Activated CD8-positive, alpha-beta T cell treated with anti-CD3 and anti-CD28 coated beads, Interleukin-2, amount 10 ng/mL, durations not matched to agents 7 days and 5 days (primary cell): ENCODE measurements around the gene C2. TPM values are rescaled to one million over a fixed set of nuclear protein-coding genes. Genes with fewer than 3 reads are reported as not detected.
"Not testable (repeated sequence)": the region's sequence is repeated elsewhere in the genome, so short reads cannot be mapped to it uniquely, and the experiment has no call there.

ENCODE experiments used
- ATAC-seq: fragments of 150-1000 bp; cut with Tn5 transposase; one replicate; pipeline ENCODE4 v1.10.0; 2021; ENCODE audit warnings: moderate library complexity
- CTCF ChIA-PET: fragments of 350-600 bp; sonication (Branson Sonifier 250); formaldehyde crosslinking; loops from one replicate; lab custom pipeline; 2021; ENCODE audit warnings: antibody characterized with exemption; lab: Charles Lee
- POLR2A ChIA-PET: fragments of 350-600 bp; sonication (Branson Sonifier 250); formaldehyde crosslinking; loops from one replicate; lab custom pipeline; 2021; ENCODE audit warnings: antibody characterized with exemption; lab: Charles Lee
- DNase-seq: peaks from one replicate; pipeline ENCODE4 v3.0.0-alpha.2; 2020
- H3K27ac Mint-ChIP-seq: one replicate; pipeline ENCODE4 v1.8.0; 2021; ENCODE audit warnings: mild to moderate bottlenecking, mixed read lengths
- H3K27me3 Mint-ChIP-seq: one replicate; pipeline ENCODE4 v1.8.0; 2021; ENCODE audit warnings: low read depth, mixed read lengths
- H3K36me3 Mint-ChIP-seq: one replicate; pipeline ENCODE4 v1.8.0; 2021; ENCODE audit warnings: low read depth, mixed read lengths
- H3K4me1 Mint-ChIP-seq: one replicate; pipeline ENCODE4 v1.8.0; 2021; ENCODE audit warnings: low read depth, mixed read lengths
- H3K4me3 Mint-ChIP-seq: one replicate; pipeline ENCODE4 v1.8.0; 2021; ENCODE audit warnings: mild to moderate bottlenecking, mixed read lengths
- H3K9me3 Mint-ChIP-seq: one replicate; pipeline ENCODE4 v1.8.0; 2022; ENCODE audit warnings: mixed read lengths; ENCODE audit not compliant: insufficient read depth
- microRNA-seq: library from miRNA; unstranded; fragments of <30 nt; microRNA quantifications from one replicate; pipeline ENCODE4 v1.2.0, GENCODE V29; 2022
- total RNA-seq, 2 experiments: library from RNA; stranded (reverse); gene quantifications; one replicate each; pipeline ENCODE4 v1.2.3, GENCODE V29; 2021

Gene C2
- total RNA-seq, 2 experiments from 2014 or later: 0.26 to 0.87 TPM

DNA sequence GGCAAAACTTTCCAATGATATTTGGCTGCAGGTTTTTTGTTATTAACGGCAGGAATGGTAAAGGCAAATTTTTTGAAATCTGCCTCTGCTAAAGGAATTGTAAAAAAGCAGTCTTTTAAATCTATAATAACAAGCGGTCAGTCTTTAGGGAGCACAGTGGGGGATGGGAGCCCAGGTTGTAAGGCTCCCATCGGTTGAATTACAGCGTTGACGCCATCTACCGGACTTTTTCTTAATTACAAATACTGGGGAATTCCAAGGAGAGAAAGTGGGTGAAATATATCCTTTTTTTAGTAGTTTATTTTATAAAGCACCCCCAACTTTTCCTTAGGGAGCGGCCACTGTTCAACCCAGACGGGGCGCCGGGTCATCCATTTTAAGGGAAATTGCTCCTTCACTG lies 61.8 kb downstream of the C2 start:
- H3K9me3 Mint-ChIP-seq, POLR2A ChIA-PET, H3K36me3 Mint-ChIP-seq, H3K27me3 Mint-ChIP-seq, DNase-seq, ATAC-seq, CTCF ChIA-PET, H3K27ac Mint-ChIP-seq, H3K4me1 Mint-ChIP-seq, H3K4me3 Mint-ChIP-seq: not testable (repeated sequence)

- DNase-seq, ATAC-seq, H3K9me3 Mint-ChIP-seq, CTCF ChIA-PET, H3K36me3 Mint-ChIP-seq, H3K4me3 Mint-ChIP-seq, H3K27ac Mint-ChIP-seq, H3K4me1 Mint-ChIP-seq, POLR2A ChIA-PET, H3K27me3 Mint-ChIP-seq: not testable (repeated sequence)
Measured at GRCh38 chr6:31994421-31994820, 66.9 kb downstream of the C2 start.

Small RNA genes within 50 kb of the gene (microRNA-seq; reads per million reads assigned to microRNA genes)
- gene MIR1236: not detected

Other genes starting within 250 kb of the C2 start
- gene LY6G5C, start 246.7 kb upstream of the C2 start, total RNA-seq: 1 to 10 TPM; 4.3 to 5.5 TPM
- 10 to 100 TPM; 52.1 to 55.4 TPM for gene ABHD16A, start 224.4 kb upstream of the C2 start, total RNA-seq
- not detected for gene LY6G6F, start 220.9 kb upstream of the C2 start, total RNA-seq
- gene LY6G6D, start 212.4 kb upstream of the C2 start, total RNA-seq: not detected
- under 1 TPM in 1 of 2 experiments, not detected in 1; 0.26 TPM for gene LY6G6C, start 206.0 kb upstream of the C2 start, total RNA-seq
- gene MPIG6B, start 204.3 kb upstream of the C2 start, total RNA-seq: under 1 TPM; 0.71 to 0.91 TPM
- 10 to 100 TPM; 31.9 to 33.7 TPM for gene DDAH2, start 198.4 kb upstream of the C2 start, total RNA-seq
- 100 to 1,000 TPM; 617 to 651 TPM for gene CLIC1, start 191.2 kb upstream of the C2 start, total RNA-seq
- 10 to 100 TPM; 64.8 to 73.6 TPM for gene MSH5, start 187.7 kb upstream of the C2 start, total RNA-seq
- gene SAPCD1, start 165.1 kb upstream of the C2 start, total RNA-seq: 10 to 100 TPM; 14.3 to 15.4 TPM
- gene VWA7, start 150.4 kb upstream of the C2 start, total RNA-seq: 1 to 10 TPM; 6.4 to 6.6 TPM
- 100 to 1,000 TPM; 114 to 115 TPM for gene VARS1, start 132.0 kb upstream of the C2 start, total RNA-seq
- gene LSM2, start 120.8 kb upstream of the C2 start, total RNA-seq: 100 to 1,000 TPM; 123 to 128 TPM
- gene HSPA1L, start 112.4 kb upstream of the C2 start, total RNA-seq: 1 to 10 TPM; 3.0 to 3.1 TPM
- gene HSPA1A, start 112.2 kb upstream of the C2 start, total RNA-seq: 10 to 100 TPM; 75.6 to 75.7 TPM
- gene HSPA1B, start 100.0 kb upstream of the C2 start, total RNA-seq: 10 to 100 TPM; 84.6 to 87.1 TPM
- gene NEU1, start 64.9 kb upstream of the C2 start, total RNA-seq: 10 to 100 TPM; 16.5 to 17.8 TPM
- under 1 TPM in 1 of 2 experiments, not detected in 1; 0.39 TPM for gene SLC44A4, start 48.7 kb upstream of the C2 start, total RNA-seq
- gene EHMT2, start 30.0 kb upstream of the C2 start, total RNA-seq: 10 to 100 TPM; 70.1 to 72.3 TPM
- 1 to 10 TPM; 1.6 to 1.8 TPM for gene ZBTB12, start 25.6 kb upstream of the C2 start, total RNA-seq
- gene CFB, start 18.4 kb downstream of the C2 start, total RNA-seq: under 1 TPM in 1 of 2 experiments, not detected in 1; 0.58 TPM
- gene NELFE, start 31.3 kb downstream of the C2 start, total RNA-seq: 10 to 100 TPM; 67.1 to 70.8 TPM
- gene SKIC2, start 31.5 kb downstream of the C2 start, total RNA-seq: 10 to 100 TPM; 73.2 to 73.4 TPM
- 10 to 100 TPM; 14.8 to 17.7 TPM for gene DXO, start 44.4 kb downstream of the C2 start, total RNA-seq
- gene C4A, start 54.3 kb downstream of the C2 start, total RNA-seq: 1 to 10 TPM; 3.6 to 5.1 TPM
- gene C4B, start 87.1 kb downstream of the C2 start, total RNA-seq: 1 to 10 TPM; 2.9 to 3.5 TPM
- gene CYP21A2, start 110.7 kb downstream of the C2 start, total RNA-seq: not detected
- 1 to 10 TPM; 3.4 to 4.8 TPM for gene TNXB, start 181.6 kb downstream of the C2 start, total RNA-seq
- 100 to 1,000 TPM; 107 to 117 TPM for gene ATF6B, start 200.5 kb downstream of the C2 start, total RNA-seq
- 1 to 10 TPM; 7.0 to 8.5 TPM for gene FKBPL, start 202.6 kb downstream of the C2 start, total RNA-seq
- under 1 TPM; 0.37 to 0.45 TPM for gene PRRT1, start 224.2 kb downstream of the C2 start, total RNA-seq
- 10 to 100 TPM; 15.4 to 17.1 TPM for gene PPT2, start 226.4 kb downstream of the C2 start, total RNA-seq
- gene EGFL8, start 236.9 kb downstream of the C2 start, total RNA-seq: 10 to 100 TPM in 1 of 2 experiments, 1 to 10 TPM in 1; 9.8 to 12.2 TPM
- gene AGPAT1, start 248.4 kb downstream of the C2 start, total RNA-seq: 10 to 100 TPM; 40.4 to 46.6 TPM